Measurements from ENCODE around the gene KLHL30. TPM values are rescaled to one million over a fixed set of nuclear protein-coding genes. Genes with fewer than 3 reads are reported as not detected.

KLHL30 gene
- total and polyA plus RNA-seq, 2 experiments from 2014 or later = 0.07 TPM; not detected in 1

GRCh38 chr2:238155051-238155760 is 16.7 kb downstream of the KLHL30 start (continued):
- TF ChIP-seq REST (IDR thresholded peaks at IDR 0.05; ENCODE audit: unreplicated experiment) = no peak
- no peak for TF ChIP-seq NANOG (IDR thresholded peaks at IDR 0.05; ENCODE audit: borderline replicate concordance)
- TF ChIP-seq, protein P1, sequence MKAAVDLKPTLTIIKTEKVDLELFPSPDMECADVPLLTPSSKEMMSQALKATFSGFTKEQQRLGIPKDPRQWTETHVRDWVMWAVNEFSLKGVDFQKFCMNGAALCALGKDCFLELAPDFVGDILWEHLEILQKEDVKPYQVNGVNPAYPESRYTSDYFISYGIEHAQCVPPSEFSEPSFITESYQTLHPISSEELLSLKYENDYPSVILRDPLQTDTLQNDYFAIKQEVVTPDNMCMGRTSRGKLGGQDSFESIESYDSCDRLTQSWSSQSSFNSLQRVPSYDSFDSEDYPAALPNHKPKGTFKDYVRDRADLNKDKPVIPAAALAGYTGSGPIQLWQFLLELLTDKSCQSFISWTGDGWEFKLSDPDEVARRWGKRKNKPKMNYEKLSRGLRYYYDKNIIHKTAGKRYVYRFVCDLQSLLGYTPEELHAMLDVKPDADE (IDR thresholded peaks at IDR 0.05) = no peak
- TF ChIP-seq, protein P2, sequence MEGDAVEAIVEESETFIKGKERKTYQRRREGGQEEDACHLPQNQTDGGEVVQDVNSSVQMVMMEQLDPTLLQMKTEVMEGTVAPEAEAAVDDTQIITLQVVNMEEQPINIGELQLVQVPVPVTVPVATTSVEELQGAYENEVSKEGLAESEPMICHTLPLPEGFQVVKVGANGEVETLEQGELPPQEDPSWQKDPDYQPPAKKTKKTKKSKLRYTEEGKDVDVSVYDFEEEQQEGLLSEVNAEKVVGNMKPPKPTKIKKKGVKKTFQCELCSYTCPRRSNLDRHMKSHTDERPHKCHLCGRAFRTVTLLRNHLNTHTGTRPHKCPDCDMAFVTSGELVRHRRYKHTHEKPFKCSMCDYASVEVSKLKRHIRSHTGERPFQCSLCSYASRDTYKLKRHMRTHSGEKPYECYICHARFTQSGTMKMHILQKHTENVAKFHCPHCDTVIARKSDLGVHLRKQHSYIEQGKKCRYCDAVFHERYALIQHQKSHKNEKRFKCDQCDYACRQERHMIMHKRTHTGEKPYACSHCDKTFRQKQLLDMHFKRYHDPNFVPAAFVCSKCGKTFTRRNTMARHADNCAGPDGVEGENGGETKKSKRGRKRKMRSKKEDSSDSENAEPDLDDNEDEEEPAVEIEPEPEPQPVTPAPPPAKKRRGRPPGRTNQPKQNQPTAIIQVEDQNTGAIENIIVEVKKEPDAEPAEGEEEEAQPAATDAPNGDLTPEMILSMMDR (conservative IDR thresholded peaks at IDR 0.05; ENCODE audit: low read depth in 2 of 2) = no peak
- TF ChIP-seq EZH2phosphoT487 (IDR thresholded peaks at IDR 0.05; ENCODE audit: unreplicated experiment) = no peak

DNA sequence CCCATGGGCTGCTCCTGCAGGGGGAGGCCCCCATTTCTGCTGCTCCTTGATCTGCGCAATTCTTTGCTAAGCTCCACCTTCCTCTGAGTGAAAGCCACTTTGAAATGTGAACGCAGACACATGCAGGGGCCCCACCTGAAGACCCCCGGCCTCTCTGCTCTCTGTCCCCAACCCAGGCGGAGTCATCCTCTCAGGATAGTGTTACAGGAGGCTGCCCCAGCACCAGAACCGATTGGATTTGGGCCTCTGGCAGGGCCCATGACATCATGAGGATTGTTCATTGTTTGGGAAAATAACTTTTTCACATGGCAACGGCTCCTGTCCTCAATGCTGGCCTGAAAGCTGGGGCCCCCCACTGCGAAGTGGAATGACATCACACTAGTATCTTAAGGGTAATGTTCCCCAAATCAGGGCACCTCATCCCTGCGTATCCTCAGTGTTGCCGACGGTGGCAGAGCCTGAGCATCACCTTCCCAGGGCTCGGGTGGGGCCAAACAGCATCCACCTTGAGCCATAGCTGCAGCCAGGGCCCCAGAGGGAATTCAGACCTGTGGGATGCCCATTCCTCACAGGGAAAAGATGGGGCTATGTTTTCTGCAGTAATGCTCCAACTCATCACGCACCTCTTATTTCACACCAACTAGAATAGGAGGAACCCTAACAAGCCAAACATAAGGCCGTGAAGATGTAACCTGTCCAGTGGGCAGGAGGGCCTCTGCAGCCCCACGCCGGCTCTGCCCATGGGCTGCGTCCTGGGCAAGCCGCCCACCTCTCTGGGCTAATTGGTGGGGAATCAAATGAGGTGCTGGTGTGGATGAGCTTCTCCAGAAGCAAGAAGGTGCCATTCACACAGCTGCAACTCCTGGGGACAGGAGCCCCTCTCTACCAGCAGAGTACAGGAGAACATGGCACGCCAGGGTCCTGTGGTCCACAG is 17.6 kb downstream of the KLHL30 start:
- Mint-ChIP-seq H3K4me3 (no peak overlapping the region), H3K27ac (no peak overlapping the region), H3K4me1 (peaks cover 18% of the 10 kb centered on the region), H3K36me3 (ENCODE audit: low read depth) (no peaks in the 10 kb centered on the region), H3K27me3 (ENCODE audit: insufficient read depth, low read depth, poor library complexity) (peaks cover 36% of the 10 kb centered on the region), H3K9me3 (peaks cover 3% of the 10 kb centered on the region; the same call in 2 of the 3 replicates)
- H3K79me2 ChIP-seq (replicated peaks; ENCODE audit: insufficient read depth) = no peaks in the 10 kb centered on the region
- DNase-seq (ENCODE audit: low spot score) (no peak), ATAC-seq (no peak)
- H3F3A ChIP-seq (replicated peaks; ENCODE audit: low read depth) = 0 out of 2 replicates have a peak, but pooled peaks cover 8% of the 10 kb centered on the region
- H3K4me3 ChIP-seq = no peak overlapping the region
- H3K9me2 ChIP-seq (ENCODE audit: insufficient read depth) = no peaks in the 10 kb centered on the region
- H3K4me2 ChIP-seq = no peak overlapping the region
- peaks cover 29% of the 10 kb centered on the region for H3K27me3 ChIP-seq (ENCODE audit: insufficient read depth)
- peaks cover 13% of the 10 kb centered on the region for H3K4me1 ChIP-seq (ENCODE audit: insufficient read depth)
- H3K27ac ChIP-seq (ENCODE audit: low read depth) = no peak overlapping the region
- no peaks in the 10 kb centered on the region for H3K36me3 ChIP-seq (ENCODE audit: insufficient read depth)
- no peak overlapping the region for H2AFZ ChIP-seq
- H4K20me1 ChIP-seq (replicated peaks; ENCODE audit: insufficient read depth) = no peaks in the 10 kb centered on the region
- TF ChIP-seq POLR2AphosphoS5 (IDR thresholded peaks at IDR 0.05; ENCODE audit: low read depth) (no peak), ZNF114 (CRISPR knock-in tag; IDR thresholded peaks at IDR 0.05) (no peak), EZH2phosphoT487 (IDR thresholded peaks at IDR 0.05; ENCODE audit: unreplicated experiment) (no peak), EZH2 (IDR thresholded peaks at IDR 0.05; ENCODE audit: low read depth, unreplicated experiment) (no peak), NANOG (IDR thresholded peaks at IDR 0.05; ENCODE audit: borderline replicate concordance) (no peak)
- TF ChIP-seq, protein P2 (conservative IDR thresholded peaks at IDR 0.05; ENCODE audit: low read depth in 2 of 2) = no peak
- TF ChIP-seq, protein P1 (IDR thresholded peaks at IDR 0.05) = no peak
